GM21717 (cell line): Measurements from ENCODE around the gene ANK2.
"Not testable (repeated sequence)": the region's sequence is repeated elsewhere in the genome, so short reads cannot be mapped to it uniquely, and the experiment has no call there.

Experiments
- ATAC-seq: cut with Tn5 transposase; IDR thresholded peaks from one replicate; pipeline ENCODE4 v1.9.1; 2021; ENCODE audit warnings: mild to moderate bottlenecking, moderate library complexity; ENCODE audit not compliant: unreplicated experiment

Gene ANK2

DNA sequence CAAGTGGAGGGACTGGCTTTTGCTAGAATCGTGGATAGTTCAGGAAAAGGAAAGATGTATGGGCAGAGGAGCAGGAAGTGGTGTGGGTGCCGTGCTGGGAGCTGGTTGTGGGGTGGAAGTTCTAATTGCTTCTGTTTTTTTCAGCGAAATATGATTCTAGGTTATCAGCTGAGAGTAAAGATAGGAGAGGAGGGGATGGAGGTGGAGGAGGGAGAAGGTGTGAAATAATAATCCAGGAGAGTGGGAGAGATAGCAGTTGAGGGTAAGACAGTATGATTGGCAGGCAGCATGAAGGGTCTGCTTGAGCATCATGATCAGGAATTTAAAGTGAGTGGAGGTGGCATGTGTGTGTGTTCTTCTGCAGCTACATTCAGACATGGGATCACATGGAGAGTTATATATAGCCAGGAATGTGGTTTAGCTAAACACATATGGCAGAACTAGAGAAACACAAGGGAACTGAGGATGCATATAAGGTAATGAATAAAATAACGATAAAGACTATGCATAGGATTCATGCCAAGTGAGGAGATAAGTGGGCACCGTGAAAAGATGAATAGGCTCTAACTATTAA, 133.7 kb downstream of the ANK2 start:
- no peak for ATAC-seq

DNA sequence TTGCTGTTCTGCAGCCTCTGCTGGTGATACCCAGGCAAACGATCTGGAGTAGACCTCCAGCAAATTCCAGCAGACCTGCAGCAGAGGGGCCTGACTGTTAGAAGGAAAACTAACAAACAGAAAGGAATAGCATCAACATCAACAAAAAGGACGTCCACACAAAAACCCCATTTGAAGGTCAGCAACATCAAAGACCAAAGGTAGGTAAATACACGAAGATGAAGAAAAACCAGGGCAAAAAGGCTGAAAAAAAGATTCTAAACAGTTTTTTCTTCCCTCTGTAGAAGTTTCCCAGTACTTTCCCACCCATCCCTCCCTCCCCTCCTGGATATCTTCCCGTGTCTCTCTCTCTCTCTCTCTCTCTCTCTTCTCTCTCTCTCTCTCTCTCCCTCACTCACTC, 136.8 kb downstream of the ANK2 start:
- not testable (repeated sequence) for ATAC-seq

- ATAC-seq, result no peak
Measured at GRCh38 chr4:113186913-113187312, 137.5 kb downstream of the ANK2 start.

- ATAC-seq, result no peak
Measured at GRCh38 chr4:113187358-113187757, 137.9 kb downstream of the ANK2 start.

DNA sequence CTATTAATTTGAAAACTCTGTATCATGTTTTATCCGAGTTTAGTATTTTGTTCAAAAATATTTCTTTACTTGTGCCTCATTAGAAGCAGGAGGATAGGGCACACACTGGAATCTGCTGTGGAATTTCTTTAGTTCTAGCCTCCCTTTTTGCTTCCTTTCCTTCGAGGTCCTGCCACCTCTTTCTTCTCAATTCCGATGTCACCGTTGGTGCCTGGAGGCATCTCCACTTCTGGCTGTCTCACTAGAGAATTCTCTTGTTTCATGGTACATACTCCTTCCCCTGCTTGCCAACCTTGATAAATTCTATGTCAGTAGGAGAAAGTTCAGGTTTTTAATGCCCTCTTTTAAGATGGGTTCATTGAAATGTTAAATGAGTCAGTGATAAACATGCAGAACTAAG, 140.1 kb downstream of the ANK2 start:
- ATAC-seq, result no peak

- ATAC-seq, result no peak
Measured at GRCh38 chr4:113209153-113209552, 159.7 kb downstream of the ANK2 start.

DNA sequence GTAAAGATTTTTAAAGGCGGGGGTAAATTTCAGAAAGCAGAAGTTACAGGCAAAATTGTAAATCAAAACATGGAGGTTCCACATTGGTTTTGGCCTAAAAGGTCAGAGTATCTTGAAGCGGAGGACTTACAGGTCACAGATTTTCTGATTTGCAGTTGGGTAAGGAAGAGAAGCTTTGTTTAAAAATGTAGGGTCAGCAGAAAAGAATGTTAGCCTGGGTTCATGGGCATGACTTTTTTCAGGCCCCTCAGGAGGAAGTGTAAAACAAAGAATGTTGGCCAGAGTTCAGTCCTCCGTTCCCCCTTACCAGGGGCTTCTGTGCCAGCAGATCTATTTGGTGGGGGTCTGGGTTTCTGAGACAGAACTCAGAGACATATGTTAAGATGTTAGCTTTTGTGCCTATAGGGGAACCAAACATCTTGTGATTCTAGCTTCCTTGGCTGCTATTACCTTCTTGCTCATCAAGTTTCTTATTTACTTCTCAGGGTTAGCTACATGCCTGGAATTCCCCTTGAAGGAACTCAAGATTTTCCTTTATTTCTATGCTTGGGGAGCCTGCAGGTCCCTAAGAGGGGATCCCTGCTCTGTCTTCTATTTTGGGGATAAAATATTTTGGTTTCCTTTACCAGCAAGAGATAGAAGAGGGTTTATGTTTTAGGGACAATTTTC, 160.3 kb downstream of the ANK2 start:
- ATAC-seq, result no peak

DNA sequence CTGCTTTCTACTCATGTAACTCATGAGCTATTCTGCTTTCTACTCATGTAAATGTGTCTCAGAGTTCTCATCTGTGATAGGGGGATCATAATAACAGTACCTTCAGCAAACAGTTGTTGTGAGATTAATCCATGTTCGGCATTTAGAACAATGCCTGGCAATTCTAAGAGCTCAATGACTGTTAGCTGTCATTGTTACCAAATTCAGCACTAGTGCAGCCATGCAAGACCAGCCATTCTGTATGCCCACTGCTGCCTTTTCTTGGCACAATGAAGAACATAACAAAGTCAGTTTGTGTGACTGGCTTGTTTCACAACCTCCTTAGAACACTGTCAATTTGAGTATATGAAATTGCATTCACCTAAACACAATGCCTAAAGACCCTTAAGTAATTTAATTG, 163.2 kb downstream of the ANK2 start:
- no peak for ATAC-seq

- no peak for ATAC-seq
Measured at GRCh38 chr4:113221990-113222389, 172.5 kb downstream of the ANK2 start.

- ATAC-seq, result no peak
Measured at GRCh38 chr4:113222471-113222870, 173.0 kb downstream of the ANK2 start.

GRCh38 chr4:113223001-113223400, 173.5 kb downstream of the ANK2 start:
- no peak for ATAC-seq

DNA sequence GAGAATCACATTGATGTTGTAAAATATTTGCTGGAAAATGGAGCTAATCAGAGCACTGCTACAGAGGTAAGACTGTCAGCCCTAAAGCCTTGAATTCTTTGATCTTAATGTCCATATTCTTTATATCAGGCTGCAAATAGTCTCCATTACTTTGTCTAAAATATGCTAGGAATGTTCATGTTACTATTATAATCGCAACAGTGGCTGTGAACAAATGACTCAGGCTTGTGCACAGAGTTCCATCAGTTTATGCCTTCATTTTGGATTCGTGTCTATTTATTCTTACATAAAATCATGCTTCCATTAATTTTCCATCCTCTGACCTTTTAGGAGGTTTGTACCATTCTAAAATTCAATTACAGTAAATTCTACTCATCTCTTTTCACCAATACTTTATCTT, 182.7 kb downstream of the ANK2 start:
- no peak for ATAC-seq

DNA sequence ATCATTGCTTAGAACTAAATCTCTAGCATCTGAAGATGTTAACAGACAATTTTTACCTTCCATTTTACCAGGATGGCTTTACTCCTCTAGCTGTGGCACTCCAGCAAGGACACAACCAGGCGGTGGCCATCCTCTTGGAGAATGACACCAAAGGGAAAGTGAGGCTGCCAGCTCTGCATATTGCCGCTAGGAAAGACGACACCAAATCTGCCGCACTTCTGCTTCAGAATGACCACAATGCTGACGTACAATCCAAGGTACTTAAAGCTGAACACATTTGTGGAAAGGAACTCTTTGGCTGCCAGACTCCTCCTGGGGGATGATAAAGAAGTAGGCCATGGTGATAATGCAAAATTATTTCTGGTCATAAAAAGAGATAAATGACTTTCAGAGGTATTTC, 187.5 kb downstream of the ANK2 start:
- ATAC-seq, result no peak

DNA sequence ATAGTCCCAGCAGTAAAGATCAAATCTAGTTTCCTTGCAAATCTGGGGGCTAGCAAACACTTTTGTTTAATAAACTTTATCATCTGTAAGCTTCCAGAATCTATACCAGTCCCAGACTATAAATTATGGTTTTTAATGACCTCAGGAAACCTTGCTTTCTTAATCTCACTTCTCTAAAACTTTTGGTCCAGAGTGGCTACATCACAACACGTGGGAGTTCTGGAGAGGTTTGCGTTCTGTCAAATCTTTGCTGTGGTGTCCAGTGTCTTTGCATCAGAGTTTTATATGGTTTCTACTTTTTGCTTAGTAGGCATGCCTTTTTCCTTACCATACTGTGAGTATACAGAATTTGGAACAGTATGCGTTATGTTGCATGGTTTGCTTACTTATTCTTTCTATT, 193.9 kb downstream of the ANK2 start:
- ATAC-seq, result no peak

GRCh38 chr4:113244747-113245146, 195.3 kb downstream of the ANK2 start:
- not testable (repeated sequence) for ATAC-seq

GRCh38 chr4:113248320-113248719, 198.9 kb downstream of the ANK2 start:
- ATAC-seq, result no peak

- no peak for ATAC-seq
Measured at GRCh38 chr4:113255628-113256027, 206.2 kb downstream of the ANK2 start.

DNA sequence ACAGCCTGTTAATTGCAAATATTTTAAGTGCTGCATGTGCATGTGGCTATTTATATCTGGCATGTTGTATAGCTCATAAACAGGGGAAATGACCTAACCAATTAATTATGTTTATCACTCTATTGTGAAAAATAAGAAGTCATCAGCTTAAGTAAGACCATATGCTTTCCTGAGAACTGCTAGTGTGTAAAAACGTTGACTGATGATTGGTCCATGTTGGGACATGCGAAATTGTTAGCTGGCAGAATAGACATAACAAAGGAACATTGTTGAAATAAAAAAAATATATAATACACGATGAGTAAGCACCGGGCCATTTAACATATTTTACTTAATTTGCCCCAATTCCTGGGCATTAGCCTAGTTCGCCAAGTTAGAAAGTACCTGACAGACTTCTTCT, 207.5 kb downstream of the ANK2 start:
- no peak for ATAC-seq

DNA sequence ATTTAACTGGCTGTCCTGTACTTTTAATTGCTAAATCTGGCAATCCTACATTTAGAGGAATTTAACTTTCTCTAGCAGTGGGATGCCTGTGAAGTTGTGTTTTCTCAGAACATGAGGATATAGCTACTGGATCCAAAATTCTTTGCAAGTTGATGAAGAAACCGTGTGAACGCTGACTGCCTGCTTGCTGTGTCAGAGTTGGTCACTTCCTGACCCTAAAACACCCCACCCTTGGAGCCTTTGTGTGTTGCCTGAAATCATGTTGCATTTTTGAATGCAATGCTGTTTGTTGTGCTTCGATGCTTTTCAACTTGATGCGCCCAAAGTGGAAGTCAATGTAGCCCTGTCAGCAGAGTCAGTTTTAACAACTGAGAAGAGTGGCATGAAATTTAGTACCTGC, 211.2 kb downstream of the ANK2 start:
- no peak for ATAC-seq

- no peak for ATAC-seq
Measured at GRCh38 chr4:113263274-113263673, 213.8 kb downstream of the ANK2 start.

DNA sequence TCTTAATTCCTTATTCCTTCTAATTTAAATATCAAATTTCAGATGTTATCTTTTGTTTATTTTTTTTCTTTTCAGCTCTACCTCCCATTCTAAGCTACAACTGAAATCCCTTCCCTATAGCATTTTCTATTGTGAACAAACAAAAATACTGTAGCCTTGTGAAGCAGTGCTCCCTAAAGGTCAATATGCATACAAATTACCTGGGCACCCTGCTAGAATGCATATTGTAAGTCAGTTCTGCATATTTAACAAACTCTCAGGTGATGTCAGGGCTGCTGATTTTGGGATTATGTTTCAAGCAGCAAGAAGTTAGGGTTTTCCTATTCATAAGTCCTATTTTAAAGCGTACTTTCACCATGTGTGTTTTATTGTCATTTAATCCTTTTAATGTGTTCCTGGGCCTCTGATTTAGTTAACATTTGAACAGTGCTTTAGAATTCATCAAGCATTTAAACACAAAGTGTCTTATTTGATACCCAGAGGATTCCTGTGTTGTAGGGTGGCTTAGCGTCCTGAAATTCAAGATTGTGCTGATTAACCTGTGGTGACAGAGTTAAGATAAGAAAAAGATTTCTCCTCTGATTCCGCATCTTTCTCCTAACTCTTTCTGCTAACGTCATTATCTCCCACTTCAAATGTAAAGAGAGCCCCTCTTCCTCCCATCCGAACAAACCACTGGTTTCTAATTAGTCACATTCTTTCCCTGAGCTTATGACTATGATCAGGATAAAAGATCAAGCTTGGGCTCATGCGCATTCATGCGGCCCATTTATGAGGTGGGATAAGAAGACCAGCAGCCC, 221.3 kb downstream of the ANK2 start:
- ATAC-seq, result no peak

DNA sequence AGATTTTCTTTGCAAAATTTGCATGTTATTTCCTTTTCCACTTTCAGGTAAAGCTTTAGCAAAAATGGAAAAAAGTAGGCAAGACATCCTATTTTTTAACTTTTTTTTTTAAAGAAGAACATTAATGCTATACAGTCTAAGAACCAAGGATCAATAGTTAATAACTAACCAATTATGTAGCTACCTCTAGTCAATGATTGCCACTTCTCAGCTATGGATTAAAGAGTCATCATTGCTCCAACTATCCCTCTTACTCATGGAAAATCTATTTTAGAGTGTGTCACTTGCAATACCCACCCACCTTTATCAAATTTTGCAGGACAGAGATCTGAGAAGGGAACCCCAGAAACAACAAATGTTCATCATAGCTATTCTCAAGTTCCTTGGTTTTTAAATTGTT, 223.1 kb downstream of the ANK2 start:
- no peak for ATAC-seq
